HG02981 (cell line): ENCODE measurements around the gene CNP.
"Not testable (repeated sequence)": the region's sequence is repeated elsewhere in the genome, so short reads cannot be mapped to it uniquely, and the experiment has no call there.

ENCODE experiments used
- ATAC-seq: cut with Tn5 transposase; IDR thresholded peaks from one replicate; pipeline ENCODE4 v1.9.1; 2021; ENCODE audit warnings: mild to moderate bottlenecking, moderate library complexity; ENCODE audit not compliant: unreplicated experiment

CNP gene

DNA sequence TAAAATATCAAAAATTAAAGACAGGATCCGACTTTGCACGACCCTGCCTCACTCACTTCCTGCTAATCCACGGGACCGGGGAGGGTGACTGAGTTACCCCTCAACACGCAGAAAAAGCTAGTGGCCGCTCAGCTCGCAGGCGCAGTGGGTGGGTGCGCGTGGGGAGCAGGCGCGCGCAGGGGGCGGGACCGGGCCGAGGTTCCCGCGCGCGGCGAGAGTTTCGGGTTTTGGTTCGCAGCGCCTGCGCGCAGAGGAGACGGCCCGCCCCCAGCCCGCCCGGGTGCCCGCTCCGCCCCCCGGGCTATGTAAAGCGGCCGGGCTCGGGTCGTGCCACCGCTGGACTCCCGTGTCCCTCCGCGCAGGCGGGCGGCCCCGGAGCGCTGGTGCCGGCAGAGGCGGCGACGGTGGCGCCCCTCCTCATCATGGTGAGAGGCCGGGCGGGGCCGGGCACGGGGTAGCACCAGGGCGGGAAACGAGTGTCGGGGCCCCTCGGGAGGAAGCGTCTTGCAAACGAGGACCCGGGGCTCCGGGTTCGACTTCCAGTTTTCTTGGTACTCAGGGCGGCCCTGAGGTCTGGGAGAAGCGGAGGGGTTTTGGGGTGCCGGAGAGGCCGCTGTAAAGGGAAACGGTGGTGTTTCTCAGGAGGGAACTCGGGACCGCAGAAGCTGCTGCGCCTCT is at the start of gene CNP:
Gene CNP, plus strand, starts transcription at position 333 of the 678 bp plus-strand sequence. Its CDS starts 90 bp downstream, at position 423.
- peak; percentile 67 for ATAC-seq

DNA sequence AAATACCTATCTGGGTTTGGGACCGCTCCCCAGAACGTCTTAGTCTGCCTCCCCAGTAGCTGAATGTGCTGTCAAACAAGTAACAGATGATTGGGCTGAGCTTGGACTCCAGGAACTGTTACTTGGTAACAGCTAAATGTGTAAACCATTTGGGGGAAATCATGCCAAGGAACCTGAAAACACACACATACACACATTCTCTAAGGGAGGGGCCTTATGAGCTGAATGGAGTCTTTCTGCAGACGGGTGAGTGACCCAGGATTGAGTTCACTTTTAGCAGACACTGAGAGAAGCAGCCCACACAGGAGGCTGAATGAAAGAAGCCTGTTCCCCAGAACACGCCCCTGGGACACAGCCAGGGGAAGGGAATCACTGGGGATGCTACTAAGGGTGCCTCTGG is 49.4 kb upstream of the CNP start:
- ATAC-seq, result no peak

- ATAC-seq, result no peak
These were observed 48.8 kb upstream of the CNP start for GRCh38 chr17:41917679-41918313.

- peak; percentile 94 for ATAC-seq
These were observed 48.1 kb upstream of the CNP start, which contains the start of gene ACLY for GRCh38 chr17:41918314-41919164. Gene ACLY (minus strand): TSS chr17:41918951. CDS start chr17:41913873, 5,078 bp downstream.

GRCh38 chr17:41919165-41919817 is 47.3 kb upstream of the CNP start:
- peak; percentile 3 for ATAC-seq

- ATAC-seq, result no peak
These were observed 46.6 kb upstream of the CNP start for GRCh38 chr17:41919840-41920579.

- ATAC-seq, result no peak
These were observed 46.0 kb upstream of the CNP start for GRCh38 chr17:41920580-41920955.

- ATAC-seq, result no peak
These were observed 40.5 kb upstream of the CNP start for GRCh38 chr17:41925991-41926590.

GRCh38 chr17:41928693-41929251 is 37.8 kb upstream of the CNP start:
- no peak for ATAC-seq

- ATAC-seq, result peak; percentile 94
These were observed 36.4 kb upstream of the CNP start, which contains the start of gene ODAD4 for GRCh38 chr17:41930009-41930832. Gene ODAD4 (plus strand): TSS chr17:41930617. CDS start chr17:41930724, 107 bp downstream.

DNA sequence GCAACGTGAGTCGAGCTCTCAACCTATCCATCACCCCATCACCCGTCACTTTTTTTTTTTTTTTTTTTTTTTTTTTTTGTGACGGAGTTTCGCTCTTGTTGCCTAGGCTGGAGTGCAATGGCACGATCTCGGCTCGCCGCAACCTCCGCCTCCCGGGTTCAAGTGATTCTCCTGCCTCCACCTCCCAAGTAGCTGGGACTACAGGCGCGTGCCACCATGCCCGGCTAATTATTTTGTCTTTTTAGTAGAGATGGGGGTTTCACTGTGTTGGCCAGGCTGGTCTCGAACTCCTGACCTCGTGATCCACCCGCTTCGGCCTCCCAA is 35.8 kb upstream of the CNP start:
- peak; percentile 16 for ATAC-seq

DNA sequence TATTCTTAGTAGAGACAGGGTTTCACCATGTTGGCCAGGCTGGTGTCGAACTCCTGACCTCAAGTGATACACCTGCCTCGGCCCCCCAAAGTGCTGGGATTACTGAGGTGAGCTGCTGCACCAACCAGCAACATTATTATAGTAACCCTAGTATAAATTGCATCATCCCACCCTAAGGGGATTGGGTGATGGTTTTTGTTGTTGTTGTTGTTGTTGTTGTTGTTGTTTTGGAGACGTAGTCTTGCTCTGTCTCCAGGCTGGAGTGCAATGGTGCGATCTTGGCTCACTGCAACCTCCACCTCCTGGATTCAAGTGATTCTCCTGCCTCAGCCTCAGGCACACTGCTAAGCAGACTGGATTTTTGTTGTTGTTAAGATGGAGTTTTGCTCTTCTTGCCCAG is 34.9 kb upstream of the CNP start:
- ATAC-seq, result not testable (repeated sequence)

- no peak for ATAC-seq
These were observed 33.7 kb upstream of the CNP start for GRCh38 chr17:41932816-41933389.

GRCh38 chr17:41935641-41936040 is 31.0 kb upstream of the CNP start:
- ATAC-seq, result no peak

GRCh38 chr17:41937970-41938954 is 28.3 kb upstream of the CNP start:
- ATAC-seq, result no peak

GRCh38 chr17:41939044-41939692 is 27.4 kb upstream of the CNP start:
- no peak for ATAC-seq

- no peak for ATAC-seq
These were observed 26.9 kb upstream of the CNP start for GRCh38 chr17:41939693-41940090.
